Renal pelvis (tissue), 4 donors: Measurements from ENCODE around the gene ACLY. TPM values are rescaled to one million over a fixed set of nuclear protein-coding genes. Genes with fewer than 3 reads are reported as not detected.
"Not testable (repeated sequence)": the region's sequence is repeated elsewhere in the genome, so short reads cannot be mapped to it uniquely, and the experiment has no call there.

Experiments
- DNase-seq: peaks from one replicate; pipeline ENCODE4 v3.0.0-alpha.2; 2013
- polyA plus RNA-seq, 3 donors: library from polyadenylated mRNA; unstranded; fragments of 120-200 nt; gene quantifications; one replicate each; pipeline ENCODE4 v1.2.1, GENCODE V29; 2013; ENCODE audit not compliant: insufficient read length in 3 of 3

The ACLY gene
- polyA plus RNA-seq, 3 donors, result 89.5 to 92.9 (median 90.9) TPM

GRCh38 chr17:41943492-41943891, 24.7 kb upstream of the ACLY start:
- DNase-seq, result no peak

GRCh38 chr17:41942626-41943373, 24.0 kb upstream of the ACLY start:
- no peak for DNase-seq

GRCh38 chr17:41941168-41941567, 22.4 kb upstream of the ACLY start:
- DNase-seq, result no peak

- DNase-seq, result no peak
Observed at GRCh38 chr17:41939693-41940090, 20.9 kb upstream of the ACLY start.

- no peak for DNase-seq
Observed at GRCh38 chr17:41939044-41939692, 20.4 kb upstream of the ACLY start.

- DNase-seq, result no peak
Observed at GRCh38 chr17:41937970-41938954, 19.5 kb upstream of the ACLY start.

- no peak for DNase-seq
Observed at GRCh38 chr17:41935641-41936040, 16.9 kb upstream of the ACLY start.

GRCh38 chr17:41932816-41933389, 14.2 kb upstream of the ACLY start:
- no peak for DNase-seq

- DNase-seq, result not testable (repeated sequence)
Observed at GRCh38 chr17:41931715-41932114, 13.0 kb upstream of the ACLY start.

- not testable (repeated sequence) for DNase-seq
Observed at GRCh38 chr17:41930833-41931156, 12.0 kb upstream of the ACLY start.

GRCh38 chr17:41930009-41930832, 11.5 kb upstream of the ACLY start, which contains the start of gene ODAD4:
TSS of gene ODAD4 (plus strand) at chr17:41930617. CDS start at chr17:41930724, 107 bp downstream.
- peak; percentile 97 for DNase-seq

- DNase-seq, result no peak
Observed at GRCh38 chr17:41928693-41929251, 10.0 kb upstream of the ACLY start.

GRCh38 chr17:41925991-41926590, 7.3 kb upstream of the ACLY start:
- no peak for DNase-seq

- DNase-seq, result no peak
Observed at GRCh38 chr17:41920580-41920955, 1.8 kb upstream of the ACLY start.

GRCh38 chr17:41919840-41920579, 1.3 kb upstream of the ACLY start:
- DNase-seq, result no peak

- DNase-seq, result no peak
Observed at GRCh38 chr17:41919165-41919817, 540 bp upstream of the ACLY start.

- DNase-seq, result no peak
Observed at GRCh38 chr17:41917679-41918313, 955 bp downstream of the ACLY start.

- no peak for DNase-seq
Observed at GRCh38 chr17:41917192-41917591, 1.6 kb downstream of the ACLY start.

GRCh38 chr17:41915566-41915965, 3.2 kb downstream of the ACLY start:
- DNase-seq, result no peak
